Activated CD4-positive, CD25-positive, alpha-beta regulatory T cell (primary cell): ENCODE data around the gene TENM4.

Experiments used
- DNase-seq, 4 experiments: peaks; one replicate each; lab custom pipeline; 2025; lab: John Stamatoyannopoulos, UW

The TENM4 gene

GRCh38 chr11:79388201-79388600, 52.6 kb downstream of the TENM4 start:
- DNase-seq = no peak

- no peak for DNase-seq
Measured at GRCh38 chr11:79383874-79384273, 57.0 kb downstream of the TENM4 start.

GRCh38 chr11:79382301-79383050, 58.4 kb downstream of the TENM4 start:
- DNase-seq = no peak

GRCh38 chr11:79381036-79381435, 59.8 kb downstream of the TENM4 start:
- no peak for DNase-seq

- DNase-seq = no peak
Measured at GRCh38 chr11:79377406-79377805, 63.4 kb downstream of the TENM4 start.

GRCh38 chr11:79375818-79376550, 64.8 kb downstream of the TENM4 start:
- DNase-seq = no peak

GRCh38 chr11:79374727-79375126, 66.1 kb downstream of the TENM4 start:
- DNase-seq = no peak

- DNase-seq = no peak
Measured at GRCh38 chr11:79371724-79372123, 69.1 kb downstream of the TENM4 start.

GRCh38 chr11:79371152-79371551, 69.7 kb downstream of the TENM4 start:
- no peak for DNase-seq

GRCh38 chr11:79369055-79369454, 71.8 kb downstream of the TENM4 start:
- no peak for DNase-seq

- DNase-seq = no peak
Measured at GRCh38 chr11:79367844-79368243, 73.0 kb downstream of the TENM4 start.

GRCh38 chr11:79366218-79366617, 74.6 kb downstream of the TENM4 start:
- DNase-seq = no peak

- DNase-seq = no peak
Measured at GRCh38 chr11:79363861-79364378, 76.9 kb downstream of the TENM4 start.

- no peak for DNase-seq
Measured at GRCh38 chr11:79363256-79363655, 77.6 kb downstream of the TENM4 start.

GRCh38 chr11:79362821-79363220, 78.0 kb downstream of the TENM4 start:
- DNase-seq = no peak

GRCh38 chr11:79362206-79362757, 78.5 kb downstream of the TENM4 start:
- DNase-seq = no peak

GRCh38 chr11:79358258-79358657, 82.6 kb downstream of the TENM4 start:
- DNase-seq = no peak

- DNase-seq = no peak
Measured at GRCh38 chr11:79353706-79354105, 87.1 kb downstream of the TENM4 start.

GRCh38 chr11:79352349-79352703, 88.5 kb downstream of the TENM4 start:
- no peak for DNase-seq

- no peak for DNase-seq
Measured at GRCh38 chr11:79348976-79349682, 91.7 kb downstream of the TENM4 start.

GRCh38 chr11:79346021-79346420, 94.8 kb downstream of the TENM4 start:
- no peak for DNase-seq

GRCh38 chr11:79344753-79345294, 96.0 kb downstream of the TENM4 start:
- DNase-seq = no peak
